Hepatocyte (in vitro differentiated cells): ENCODE measurements around the gene NUDT15. TPM values are rescaled to one million over a fixed set of nuclear protein-coding genes. Genes with fewer than 3 reads are reported as not detected.
"Not testable (repeated sequence)": the region's sequence is repeated elsewhere in the genome, so short reads cannot be mapped to it uniquely, and the experiment has no call there.

ENCODE experiments used
- DNase-seq: peaks from one replicate; pipeline ENCODE4 v3.0.0-alpha.2; 2016; ENCODE audit warnings: low spot score
- H2AFZ ChIP-seq: fragments of 200-600 bp; sonication (generic); 2 replicates; pipeline ENCODE4 v1.6.0; 2016; ENCODE audit warnings: antibody characterized with exemption, mild to moderate bottlenecking
- H3K27ac ChIP-seq: fragments of 200-600 bp; sonication (generic); 2 replicates; pipeline ENCODE4 v1.5.1; 2016; ENCODE audit warnings: mild to moderate bottlenecking
- H3K27me3 ChIP-seq: fragments of 200-600 bp; sonication (generic); 2 replicates; pipeline ENCODE4 v1.6.1; 2016
- H3K36me3 ChIP-seq: fragments of 200-600 bp; sonication (generic); replicated peaks from 2 replicates; pipeline ENCODE4 v1.5.1; 2016; ENCODE audit warnings: low read depth; ENCODE audit not compliant: insufficient read depth
- H3K4me1 ChIP-seq: fragments of 200-600 bp; sonication (generic); 2 replicates; pipeline ENCODE4 v1.5.1; 2016; ENCODE audit warnings: mild to moderate bottlenecking, moderate library complexity; ENCODE audit not compliant: insufficient read depth
- H3K4me2 ChIP-seq: fragments of 200-600 bp; sonication (generic); 2 replicates; pipeline ENCODE4 v1.6.0; 2016
- H3K4me3 ChIP-seq: fragments of 200-600 bp; sonication (generic); 2 replicates; pipeline ENCODE4 v1.5.1; 2016; ENCODE audit warnings: mild to moderate bottlenecking
- H3K79me2 ChIP-seq: fragments of 200-600 bp; sonication (generic); 2 replicates; pipeline ENCODE4 v1.6.0; 2017; ENCODE audit warnings: mild to moderate bottlenecking
- H3K9me2 ChIP-seq: fragments of 200-600 bp; sonication (generic); replicated peaks from 2 replicates; pipeline ENCODE4 v1.6.0; 2017; ENCODE audit warnings: mild to moderate bottlenecking; ENCODE audit not compliant: insufficient read depth
- H3K9me3 ChIP-seq: fragments of 200-600 bp; sonication (generic); 2 replicates; pipeline ENCODE4 v1.5.1; 2016; ENCODE audit warnings: low read depth, mild to moderate bottlenecking
- H4K20me1 ChIP-seq: fragments of 200-600 bp; sonication (generic); 2 replicates; pipeline ENCODE4 v1.6.0; 2016; ENCODE audit warnings: mild to moderate bottlenecking; ENCODE audit not compliant: insufficient read depth, poor library complexity, severe bottlenecking
- EZH2 ChIP-seq: fragments of 200-600 bp; sonication (generic); IDR thresholded peaks from 2 replicates; pipeline ENCODE4 v1.6.1; 2016; ENCODE audit warnings: antibody characterized with exemption, mild to moderate bottlenecking, borderline replicate concordance
- EZH2phosphoT487 ChIP-seq: fragments of 200-600 bp; sonication (generic); IDR thresholded peaks from one replicate; pipeline ENCODE4 v1.6.1; 2018; ENCODE audit warnings: antibody characterized with exemption, mild to moderate bottlenecking, low read depth, moderate library complexity; ENCODE audit not compliant: unreplicated experiment, severe bottlenecking
- WGBS: methylation state at CpG from one replicate; pipeline ENCODE4 v1.1.6; 2016; ENCODE audit warnings: low lambda C conversion rate; ENCODE audit errors: missing lambda C conversion rate; 5-methylcytosine and 5-hydroxymethylcytosine counted together
- polyA plus RNA-seq: library from polyadenylated mRNA; unstranded; fragments of >200 nt; fragmentation: Nextera tagmentation; extraction: Ambion mirVana; gene quantifications from 2 replicates; pipeline ENCODE4 v1.2.1, GENCODE V29; 2016
- total RNA-seq: library from RNA; depleted of rRNA; stranded (reverse); fragments of >200 nt; gene quantifications from 2 replicates; pipeline ENCODE4 v1.2.3, GENCODE V29; 2014
- TF ChIP-seq, protein P1 (sequence below): fragments of 200-600 bp; sonication (generic); IDR thresholded peaks from 2 replicates; pipeline ENCODE4 v1.5.1; 2016; ENCODE audit warnings: antibody characterized with exemption, mild to moderate bottlenecking; ENCODE audit not compliant: poor library complexity

NUDT15 gene
- total and polyA plus RNA-seq, 2 experiments from 2014 or later, result 16.8 to 17.7 TPM

DNA sequence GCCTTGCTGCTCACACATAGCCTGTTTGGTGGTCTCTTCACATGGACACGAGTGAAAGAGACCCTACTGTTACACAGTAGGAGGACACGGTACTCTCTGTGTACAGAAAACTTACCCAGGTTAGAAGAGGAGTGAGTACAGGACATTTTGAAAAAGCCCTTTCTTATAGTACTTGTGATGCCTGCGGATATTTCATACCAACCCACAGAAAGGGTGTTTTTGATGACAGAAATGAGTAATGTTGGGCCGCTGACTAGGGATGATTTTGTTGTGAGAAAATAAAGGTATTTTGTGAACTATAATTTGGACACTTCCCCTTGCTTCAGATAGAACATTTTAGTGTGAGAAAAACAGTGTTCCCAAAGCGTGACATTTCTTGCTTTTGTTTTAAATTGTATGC is 18.2 kb downstream of the NUDT15 start:
- H3K27me3 ChIP-seq, result no peaks in the 10 kb centered on the region
- 96% methylated on average over 5 of the region's 5 CpGs for WGBS
- TF ChIP-seq EZH2, result no peak
- no peaks in the 10 kb centered on the region for H3K36me3 ChIP-seq
- no peak overlapping the region for H3K27ac ChIP-seq
- no peak overlapping the region for H3K4me3 ChIP-seq
- no peaks in the 10 kb centered on the region for H3K4me1 ChIP-seq
- no peak overlapping the region for H2AFZ ChIP-seq
- H3K79me2 ChIP-seq, result no peaks in the 10 kb centered on the region
- H3K9me2 ChIP-seq, result no peaks in the 10 kb centered on the region
- no peaks in the 10 kb centered on the region for H3K9me3 ChIP-seq
- no peaks in the 10 kb centered on the region for H4K20me1 ChIP-seq
- DNase-seq, result no peak
- H3K4me2 ChIP-seq, result no peak overlapping the region

DNA sequence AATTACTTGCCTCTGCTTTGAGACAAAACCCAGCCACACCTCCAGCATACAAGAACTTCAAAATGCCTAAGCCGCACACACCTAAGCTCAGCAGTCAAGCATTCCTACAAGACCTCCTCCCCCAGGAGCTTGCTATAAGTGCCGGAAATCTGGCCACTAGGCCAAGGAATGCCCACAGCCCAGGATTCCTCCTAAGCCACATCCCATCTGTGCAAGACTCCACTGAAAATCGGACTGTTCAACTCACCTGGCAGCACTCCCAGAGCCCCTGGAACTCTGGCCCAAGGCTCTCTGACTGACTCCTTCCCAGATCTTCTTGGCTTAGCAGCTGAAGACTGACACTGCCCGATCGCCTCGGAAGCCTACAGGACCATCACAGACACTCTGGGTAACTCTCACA is 21.0 kb downstream of the NUDT15 start:
- 100% methylated on average over 6 of the region's 6 CpGs for WGBS
- H3K27me3 ChIP-seq, H3K4me3 ChIP-seq, H4K20me1 ChIP-seq, H3K79me2 ChIP-seq, H3K9me3 ChIP-seq, H3K27ac ChIP-seq, DNase-seq, H3K36me3 ChIP-seq, H3K9me2 ChIP-seq, H3K4me1 ChIP-seq, H3K4me2 ChIP-seq, H2AFZ ChIP-seq: not testable (repeated sequence)

DNA sequence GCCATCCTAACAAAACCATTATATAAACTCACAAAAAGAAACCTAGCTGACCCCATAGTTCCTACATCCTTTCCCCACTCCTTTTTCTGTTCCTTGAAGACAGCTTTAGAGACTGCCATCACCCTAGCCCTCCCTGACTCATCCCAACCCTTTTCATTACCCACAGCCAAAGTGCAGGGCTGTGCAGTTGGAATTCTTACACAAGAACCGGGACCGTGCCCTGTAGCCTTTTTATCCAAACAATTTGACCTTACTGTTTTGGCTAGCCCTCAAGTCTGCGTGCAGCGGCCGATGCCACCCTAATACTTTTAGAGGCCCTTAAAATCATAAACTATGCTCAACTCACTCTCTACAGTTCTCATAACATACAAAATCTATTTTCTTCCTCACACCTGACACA is 22.4 kb downstream of the NUDT15 start:
- WGBS, result 63% methylated on average over 5 of the region's 5 CpGs

DNA sequence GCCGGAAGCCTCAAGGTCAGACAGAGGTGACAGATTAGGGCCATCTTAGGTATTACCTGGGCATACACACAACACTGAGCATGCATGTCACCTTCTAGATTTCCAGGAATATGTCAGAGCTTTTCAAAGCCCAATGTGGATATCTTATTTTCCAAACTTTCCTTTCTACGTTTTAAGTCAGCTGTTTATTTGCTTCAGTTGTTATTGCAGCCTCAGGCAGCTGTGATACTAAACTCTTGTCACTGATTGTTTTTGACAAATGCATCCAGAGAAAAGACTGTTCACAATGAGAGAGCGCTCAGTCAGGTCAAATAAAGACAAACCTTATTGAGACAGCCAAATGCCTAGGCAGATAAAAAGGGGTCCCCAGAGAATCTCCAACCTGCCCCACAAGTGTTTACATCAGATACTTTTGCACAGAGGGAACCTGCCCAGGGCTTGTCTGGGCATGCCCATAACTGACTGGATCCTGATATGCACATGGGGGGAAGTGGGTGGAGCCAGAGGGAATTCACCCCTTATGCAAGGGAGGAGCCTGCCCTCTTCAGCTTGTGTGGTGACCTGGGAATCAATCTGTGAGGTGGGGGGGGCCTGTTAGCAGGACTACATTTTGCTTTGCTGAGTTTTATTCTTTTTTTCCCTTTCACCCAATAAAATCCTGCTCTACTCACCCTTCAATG is 28.9 kb downstream of the NUDT15 start:
- Histone ChIP-seq H4K20me1 (no peaks in the 10 kb centered on the region), H3K9me2 (no peaks in the 10 kb centered on the region), H3K27me3 (no peaks in the 10 kb centered on the region), H2AFZ (no peak overlapping the region), H3K36me3 (peaks cover 20% of the 10 kb centered on the region), H3K79me2 (no peaks in the 10 kb centered on the region), H3K9me3 (peaks cover 39% of the 10 kb centered on the region), H3K4me3 (no peak overlapping the region), H3K4me1 (no peaks in the 10 kb centered on the region), H3K27ac (no peak overlapping the region), H3K4me2 (no peak overlapping the region)
- 100% methylated on average over 3 of the region's 3 CpGs for WGBS
- DNase-seq, result no peak
- no peak for TF ChIP-seq EZH2phosphoT487
- TF ChIP-seq EZH2, result no peak
- TF ChIP-seq, protein P1, sequence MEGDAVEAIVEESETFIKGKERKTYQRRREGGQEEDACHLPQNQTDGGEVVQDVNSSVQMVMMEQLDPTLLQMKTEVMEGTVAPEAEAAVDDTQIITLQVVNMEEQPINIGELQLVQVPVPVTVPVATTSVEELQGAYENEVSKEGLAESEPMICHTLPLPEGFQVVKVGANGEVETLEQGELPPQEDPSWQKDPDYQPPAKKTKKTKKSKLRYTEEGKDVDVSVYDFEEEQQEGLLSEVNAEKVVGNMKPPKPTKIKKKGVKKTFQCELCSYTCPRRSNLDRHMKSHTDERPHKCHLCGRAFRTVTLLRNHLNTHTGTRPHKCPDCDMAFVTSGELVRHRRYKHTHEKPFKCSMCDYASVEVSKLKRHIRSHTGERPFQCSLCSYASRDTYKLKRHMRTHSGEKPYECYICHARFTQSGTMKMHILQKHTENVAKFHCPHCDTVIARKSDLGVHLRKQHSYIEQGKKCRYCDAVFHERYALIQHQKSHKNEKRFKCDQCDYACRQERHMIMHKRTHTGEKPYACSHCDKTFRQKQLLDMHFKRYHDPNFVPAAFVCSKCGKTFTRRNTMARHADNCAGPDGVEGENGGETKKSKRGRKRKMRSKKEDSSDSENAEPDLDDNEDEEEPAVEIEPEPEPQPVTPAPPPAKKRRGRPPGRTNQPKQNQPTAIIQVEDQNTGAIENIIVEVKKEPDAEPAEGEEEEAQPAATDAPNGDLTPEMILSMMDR, result no peak

More for the DNA sequence above, 22.4 kb downstream of the NUDT15 start:
- H3K4me1 ChIP-seq, H4K20me1 ChIP-seq, H3K36me3 ChIP-seq, H2AFZ ChIP-seq, H3K4me2 ChIP-seq, H3K79me2 ChIP-seq, H3K27me3 ChIP-seq, H3K4me3 ChIP-seq, H3K9me2 ChIP-seq, DNase-seq, H3K27ac ChIP-seq, H3K9me3 ChIP-seq: not testable (repeated sequence)

DNA sequence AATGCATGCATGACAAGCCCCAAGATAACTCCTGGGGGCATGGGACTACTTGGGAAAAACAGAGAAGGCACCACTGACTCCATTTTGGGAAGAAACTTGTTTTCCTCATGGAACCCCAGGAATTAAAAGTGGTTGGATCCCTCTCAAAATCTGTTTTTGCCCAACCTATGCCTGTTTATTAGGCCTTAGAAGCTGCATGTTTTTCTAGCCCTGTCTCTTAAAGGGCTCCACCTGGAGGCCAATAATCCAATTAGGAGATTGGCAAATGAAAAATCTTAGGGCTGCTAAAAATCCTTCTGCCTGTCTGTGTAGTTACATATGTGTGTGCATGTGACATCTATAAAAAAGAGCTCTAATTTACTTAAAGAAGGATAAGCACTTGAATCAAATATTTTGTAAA is 30.5 kb downstream of the NUDT15 start:
- no peak overlapping the region for H2AFZ ChIP-seq
- H4K20me1 ChIP-seq, result no peaks in the 10 kb centered on the region
- no peak overlapping the region for H3K27ac ChIP-seq
- peaks cover 42% of the 10 kb centered on the region for H3K9me3 ChIP-seq
- peaks cover 20% of the 10 kb centered on the region for H3K36me3 ChIP-seq
- no peak for DNase-seq
- no peaks in the 10 kb centered on the region for H3K4me1 ChIP-seq
- H3K79me2 ChIP-seq, result no peaks in the 10 kb centered on the region
- peak overlapping the region; percentile 23 for H3K4me3 ChIP-seq
- H3K4me2 ChIP-seq, result no peak overlapping the region
- H3K27me3 ChIP-seq, result no peaks in the 10 kb centered on the region
- TF ChIP-seq EZH2 (no peak), EZH2phosphoT487 (no peak)
- TF ChIP-seq, protein P1, result no peak
- H3K9me2 ChIP-seq, result no peaks in the 10 kb centered on the region
